NCI-H1436 (cell line): ENCODE measurements around the gene SRGAP3.

Experiments used
- DNase-seq: peaks from one replicate; lab custom pipeline; 2025; lab: John Stamatoyannopoulos, UW

Gene SRGAP3

DNA sequence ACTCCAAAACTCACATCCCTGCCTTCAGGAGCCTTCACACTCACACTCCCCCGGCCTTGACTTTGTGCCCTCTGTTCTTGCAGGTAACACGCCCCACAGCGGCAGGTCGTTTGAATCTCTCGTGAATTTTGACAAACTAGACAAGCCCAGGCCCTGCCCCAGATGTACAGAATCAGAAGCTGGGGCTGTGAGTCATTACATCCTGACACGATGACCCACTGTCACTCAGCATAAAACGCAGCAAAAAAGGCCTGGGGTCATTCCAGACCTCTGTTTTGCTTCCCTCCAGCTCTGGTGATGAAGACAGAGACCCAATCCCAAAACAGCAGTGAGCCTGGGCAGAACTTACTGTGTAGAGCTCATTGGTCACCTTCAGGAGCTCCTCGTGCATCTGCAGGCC is 169.8 kb downstream of the SRGAP3 start:
- DNase-seq = no peak

DNA sequence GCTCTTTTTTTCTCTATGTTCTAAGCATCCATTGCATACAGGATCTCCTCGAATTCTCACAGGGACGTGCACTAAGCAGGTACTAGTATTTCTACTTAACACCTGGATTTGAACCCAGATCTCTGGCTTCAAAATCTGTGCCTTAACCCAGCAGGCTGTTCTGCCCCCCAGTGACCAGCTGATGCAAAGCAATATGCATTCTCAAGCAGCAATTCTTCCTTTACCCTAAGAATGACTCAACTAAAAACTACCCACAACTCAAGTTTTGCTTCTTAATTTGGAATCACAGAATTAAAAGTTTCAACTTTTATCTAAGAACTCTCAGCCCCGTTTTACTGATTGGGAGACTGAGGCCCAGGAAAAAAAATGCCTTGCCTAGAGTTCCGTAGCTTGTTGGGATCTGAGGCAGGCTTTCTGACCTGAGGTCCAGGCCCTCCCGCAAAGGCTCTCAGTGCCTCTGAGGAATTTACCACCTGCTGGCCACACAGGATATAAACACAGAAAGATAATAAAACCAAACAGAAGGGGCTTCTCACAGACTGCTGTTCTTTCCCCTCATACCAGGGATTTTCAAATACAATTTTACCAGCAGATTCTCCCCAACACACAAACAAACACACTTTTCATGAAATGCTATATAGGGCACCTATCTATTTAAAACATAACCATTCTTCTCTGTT is 170.7 kb downstream of the SRGAP3 start:
- no peak for DNase-seq

DNA sequence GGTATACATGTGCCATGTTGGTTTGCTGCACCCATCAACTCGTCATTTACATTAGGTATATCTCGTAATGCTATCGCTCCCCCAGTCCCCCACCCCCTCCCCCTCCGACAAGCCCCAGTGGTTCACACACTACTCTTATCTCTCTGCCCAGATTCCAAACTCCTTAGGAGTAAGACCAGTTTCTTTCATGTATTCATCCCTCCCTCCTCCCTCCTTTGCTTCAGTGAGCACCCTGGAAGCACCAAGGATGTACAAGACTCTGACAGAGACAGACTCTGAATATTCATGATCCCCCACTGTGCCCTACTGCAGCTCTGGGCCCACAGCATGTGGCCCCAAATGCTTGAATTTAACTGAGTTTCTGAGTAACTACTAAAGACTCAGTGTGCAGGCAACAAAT is 172.4 kb downstream of the SRGAP3 start:
- no peak for DNase-seq

DNA sequence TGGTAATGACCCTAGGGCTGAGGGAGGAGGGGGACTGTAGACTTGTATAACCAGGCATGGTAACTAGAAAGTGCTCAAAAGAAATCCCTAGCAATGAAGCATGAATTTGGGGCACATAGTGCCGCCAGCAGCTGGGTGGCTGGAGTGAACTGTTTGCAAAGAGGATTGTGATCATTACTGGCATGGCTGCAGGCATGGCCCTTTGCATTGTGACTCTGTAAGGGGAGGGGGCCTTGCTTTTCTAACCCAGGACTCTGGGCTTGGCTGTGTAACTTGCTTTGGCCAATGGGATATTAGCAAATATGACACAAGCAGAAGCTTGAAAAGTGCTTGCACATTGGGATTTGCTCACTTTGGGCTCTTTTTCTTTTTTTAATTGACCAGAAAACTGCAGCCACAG is 173.7 kb downstream of the SRGAP3 start:
- no peak for DNase-seq

DNA sequence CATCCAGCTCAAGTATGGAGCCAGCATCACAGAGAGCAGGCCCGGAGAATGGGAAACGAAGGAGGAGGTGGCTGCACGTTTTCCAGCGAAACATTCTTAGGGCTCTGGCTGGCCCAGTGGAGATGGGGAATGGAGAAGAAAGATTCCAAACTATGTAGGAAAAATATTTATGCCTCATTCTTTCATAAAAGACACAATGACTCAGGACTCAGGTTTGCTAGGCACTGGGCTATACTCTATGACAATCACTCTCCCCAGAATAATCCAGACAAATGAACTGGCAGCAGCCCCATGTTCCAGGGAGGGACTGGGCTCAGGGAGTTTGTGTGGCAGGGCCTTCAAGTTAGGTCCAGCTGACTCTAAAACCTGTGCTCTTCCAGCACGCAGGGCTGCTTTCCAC is 175.4 kb downstream of the SRGAP3 start:
- DNase-seq = no peak

DNA sequence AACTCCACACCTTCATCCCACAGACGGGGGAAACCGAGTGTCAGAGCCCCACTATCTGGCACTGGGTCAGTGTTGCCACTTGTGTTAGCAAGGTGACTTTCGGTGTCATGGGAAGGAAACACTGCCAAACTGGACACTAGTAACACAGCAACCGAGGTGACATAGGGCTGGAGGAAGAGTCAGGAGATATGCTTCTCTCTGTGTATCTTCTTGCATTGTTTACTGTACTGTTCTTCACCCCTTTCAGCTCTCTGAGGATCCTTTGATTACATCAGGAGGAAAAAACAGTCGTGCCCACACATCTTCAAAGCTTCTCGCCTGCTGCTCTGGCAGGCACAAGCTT is 176.8 kb downstream of the SRGAP3 start:
- no peak for DNase-seq

DNA sequence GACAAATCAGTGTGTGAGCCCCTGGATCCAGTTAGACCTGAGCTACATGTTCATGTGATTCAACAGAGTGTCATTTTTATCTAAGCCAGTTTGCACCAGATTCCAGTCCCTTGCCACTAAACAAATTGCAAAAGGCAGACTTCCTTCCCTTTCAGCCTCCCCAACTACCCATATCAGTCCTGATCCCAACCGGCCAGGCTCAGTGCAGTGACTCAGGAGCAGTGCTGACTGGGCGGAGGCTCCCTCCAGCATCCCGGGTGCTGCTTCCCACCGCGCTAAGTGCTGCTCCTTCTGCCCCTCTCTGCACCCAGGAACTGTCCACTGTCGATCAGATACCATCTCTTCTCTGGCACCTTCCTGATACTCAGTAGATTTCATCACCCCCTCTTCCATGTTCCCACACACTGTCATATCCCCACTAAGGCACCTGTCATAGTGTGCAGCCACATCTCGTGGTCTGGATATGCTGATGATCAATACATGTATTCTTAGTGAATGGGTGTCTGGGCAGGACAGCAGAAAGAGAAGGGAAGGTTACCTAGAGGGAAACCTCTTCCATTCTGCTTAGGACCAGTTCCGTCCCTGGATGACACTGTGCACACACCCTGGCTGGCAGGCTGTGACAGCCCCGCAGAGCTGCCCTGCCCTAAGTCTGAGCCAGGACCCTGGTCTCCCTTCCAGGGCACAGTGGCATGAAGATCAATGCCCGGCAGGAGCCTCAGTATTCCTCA is 177.3 kb downstream of the SRGAP3 start:
- no peak for DNase-seq

DNA sequence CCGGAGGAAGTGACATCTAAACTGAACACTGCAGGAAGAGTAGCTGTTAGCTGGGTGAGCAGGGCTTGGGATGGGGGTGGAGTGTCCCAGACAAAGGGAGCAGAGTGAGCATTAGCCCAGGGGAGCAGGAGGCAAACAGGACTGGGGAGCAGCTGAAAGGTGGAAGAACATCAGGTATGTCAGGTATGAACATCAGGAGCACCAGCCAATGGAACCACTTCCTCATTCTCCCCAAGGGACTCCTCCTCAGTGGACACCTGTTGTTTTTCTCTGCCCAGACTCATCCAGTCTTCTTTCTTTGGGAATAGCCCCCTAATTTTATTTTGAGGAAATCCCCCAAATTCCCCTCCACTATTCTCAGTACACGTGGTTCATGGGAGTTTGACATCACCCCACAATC is 178.5 kb downstream of the SRGAP3 start:
- DNase-seq = no peak

DNA sequence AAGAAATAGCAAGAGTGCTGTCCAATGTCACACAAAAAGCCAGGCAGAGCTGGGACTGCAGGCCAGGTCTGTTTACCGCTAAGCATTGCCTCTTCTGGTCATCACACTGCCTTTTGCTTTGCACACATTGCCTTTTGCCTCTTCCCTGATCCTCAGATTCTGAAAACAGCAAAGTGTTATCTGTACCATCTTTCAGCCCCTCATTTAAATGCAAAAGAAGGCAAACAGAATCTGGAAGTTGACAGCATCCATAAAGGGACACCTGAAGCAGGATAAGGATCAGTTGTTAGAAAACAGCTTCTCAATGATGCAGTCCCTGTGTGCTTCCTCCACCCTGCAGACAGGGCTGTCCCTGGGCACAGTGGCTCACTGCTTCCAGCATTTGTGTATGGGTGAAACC is 179.5 kb downstream of the SRGAP3 start:
- DNase-seq = no peak

DNA sequence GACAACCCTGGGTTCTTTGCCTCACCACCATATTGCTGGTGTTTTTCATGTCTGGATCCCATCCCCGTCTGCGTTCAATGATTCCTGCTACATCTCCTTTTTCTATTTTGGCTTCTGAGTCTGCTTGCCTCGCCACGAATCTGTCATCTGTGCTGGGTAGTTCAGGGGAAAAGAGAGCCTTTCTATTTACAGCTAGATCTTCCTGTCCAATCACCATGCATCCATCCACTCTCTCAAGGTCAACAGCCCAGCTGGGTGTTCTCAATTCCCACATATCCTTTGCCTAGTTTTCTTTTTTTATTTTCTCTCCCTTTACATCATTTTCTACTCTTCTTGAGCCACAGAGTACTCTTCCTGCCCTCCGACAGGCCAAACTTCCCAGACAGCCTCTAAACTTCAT is 181.4 kb downstream of the SRGAP3 start:
- no peak for DNase-seq

DNA sequence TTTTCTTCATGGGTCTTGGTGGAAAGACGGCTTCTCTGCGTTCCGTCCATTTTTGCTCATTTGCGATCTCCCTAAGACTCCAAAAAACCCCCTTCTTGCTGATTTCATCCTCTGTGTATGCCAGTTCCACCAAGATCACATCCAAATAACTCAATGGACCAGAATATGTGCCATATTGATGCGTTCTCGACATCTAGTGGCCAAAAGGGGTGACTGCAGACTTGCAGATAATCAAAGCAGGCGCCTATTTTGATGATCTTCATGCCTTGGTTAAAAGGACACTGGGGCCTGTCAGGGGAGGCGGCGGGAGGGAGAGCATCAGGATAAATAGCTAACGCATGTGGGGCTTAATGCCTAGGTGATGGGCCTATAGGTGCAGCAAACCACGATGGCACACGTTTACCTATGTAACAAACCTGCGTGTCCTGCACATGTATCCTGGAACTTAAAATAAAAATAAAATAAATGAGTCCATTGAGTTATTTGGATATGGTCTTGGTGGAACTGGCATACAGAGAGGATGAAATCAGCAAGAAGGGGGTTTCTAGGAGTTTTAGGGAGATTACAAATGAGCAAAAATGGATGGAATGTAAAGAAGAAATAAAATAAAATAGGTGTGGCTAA is 182.0 kb downstream of the SRGAP3 start:
- DNase-seq = no peak

DNA sequence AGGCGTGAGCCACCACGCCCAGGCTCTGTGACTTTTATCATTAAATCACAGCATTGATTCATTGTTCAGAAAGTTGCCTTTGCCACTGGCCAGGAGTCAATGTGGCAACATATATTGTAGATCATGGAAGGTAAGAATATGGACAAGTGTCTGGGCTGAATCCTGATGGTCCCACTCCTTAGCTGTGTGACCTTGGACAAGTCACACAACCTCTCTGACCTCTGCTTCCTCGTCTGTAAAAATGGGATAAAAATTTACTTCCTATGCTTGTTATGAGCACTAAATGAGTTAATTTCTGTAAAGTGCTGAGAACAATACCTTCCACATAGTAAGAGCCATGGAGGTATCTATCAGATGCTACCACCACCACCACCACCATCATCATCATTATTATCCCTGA is 182.7 kb downstream of the SRGAP3 start:
- no peak for DNase-seq

DNA sequence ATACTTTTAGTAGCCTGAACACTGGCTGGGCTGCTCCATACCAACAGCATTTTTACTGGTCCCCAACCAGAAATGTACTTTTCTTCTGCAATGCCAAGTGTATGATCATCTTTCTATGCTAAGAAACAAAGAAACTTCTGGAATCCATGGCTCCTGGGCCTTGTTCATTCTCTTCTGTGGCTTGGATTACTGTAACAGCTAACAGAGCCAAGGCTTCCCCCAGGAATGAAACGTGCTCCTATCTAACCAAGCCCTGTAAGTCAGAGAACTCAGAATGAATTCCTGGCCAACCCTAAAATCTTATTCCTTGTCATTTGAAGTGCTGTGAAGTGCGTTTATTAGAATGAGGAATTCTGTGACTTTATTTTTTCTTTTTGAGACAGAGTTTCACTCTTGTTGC is 183.3 kb downstream of the SRGAP3 start:
- DNase-seq = no peak

DNA sequence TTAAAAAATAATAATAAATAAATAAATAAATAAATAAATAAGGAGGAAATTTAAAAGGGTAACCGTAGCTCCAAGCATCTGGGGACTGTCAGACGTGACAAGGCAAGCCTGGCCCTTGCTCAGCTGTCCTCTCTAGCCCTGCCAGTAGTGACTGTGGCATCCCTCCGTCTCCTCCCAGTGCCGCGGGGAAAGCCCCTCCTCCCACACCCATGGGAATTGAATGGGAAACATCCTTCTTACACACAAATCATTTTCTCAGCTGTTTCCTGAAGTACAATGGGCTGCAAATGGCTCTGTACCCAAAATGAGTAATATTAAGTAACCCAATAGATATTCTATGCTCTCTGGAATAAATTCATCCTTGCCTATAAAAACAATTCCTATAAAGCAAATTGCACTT is 184.6 kb downstream of the SRGAP3 start:
- DNase-seq = no peak

DNA sequence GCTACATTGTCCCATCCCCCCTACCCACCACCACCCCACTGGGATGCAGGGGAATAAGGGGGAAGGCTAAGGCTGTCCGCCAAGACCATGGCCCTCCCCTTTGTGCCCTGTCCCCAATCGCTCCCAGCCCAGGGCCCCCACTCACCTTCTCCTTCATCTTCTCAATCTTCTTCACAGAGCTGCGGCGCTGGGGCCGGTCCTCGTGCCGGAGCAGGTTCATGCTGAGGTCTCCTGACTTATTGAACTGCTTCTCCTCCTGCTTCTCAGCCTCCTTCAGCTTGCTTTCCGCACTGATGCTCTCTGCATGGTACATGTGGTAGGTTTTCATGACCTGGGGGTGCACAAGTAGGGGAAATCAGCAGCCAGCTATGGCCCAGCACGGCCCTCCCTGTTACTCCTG is 185.2 kb downstream of the SRGAP3 start:
- no peak for DNase-seq

DNA sequence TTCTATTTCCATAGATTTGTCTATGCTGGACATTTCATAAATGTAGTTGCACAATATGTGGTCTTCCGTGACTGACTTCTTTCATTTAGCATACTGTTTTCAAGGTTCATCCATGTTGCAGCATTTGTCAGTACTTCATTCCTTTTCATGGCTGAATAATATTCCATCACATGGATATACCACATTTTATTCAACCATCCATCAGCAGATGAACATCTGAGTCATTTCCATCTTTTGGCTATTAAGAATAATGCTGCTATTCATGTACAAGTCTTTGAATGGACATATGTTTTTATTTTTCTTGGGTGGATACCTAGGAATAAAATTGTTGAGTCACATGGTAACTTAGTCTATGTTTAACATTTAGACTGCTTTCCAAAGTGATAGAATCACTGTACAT is 186.9 kb downstream of the SRGAP3 start:
- no peak for DNase-seq

DNA sequence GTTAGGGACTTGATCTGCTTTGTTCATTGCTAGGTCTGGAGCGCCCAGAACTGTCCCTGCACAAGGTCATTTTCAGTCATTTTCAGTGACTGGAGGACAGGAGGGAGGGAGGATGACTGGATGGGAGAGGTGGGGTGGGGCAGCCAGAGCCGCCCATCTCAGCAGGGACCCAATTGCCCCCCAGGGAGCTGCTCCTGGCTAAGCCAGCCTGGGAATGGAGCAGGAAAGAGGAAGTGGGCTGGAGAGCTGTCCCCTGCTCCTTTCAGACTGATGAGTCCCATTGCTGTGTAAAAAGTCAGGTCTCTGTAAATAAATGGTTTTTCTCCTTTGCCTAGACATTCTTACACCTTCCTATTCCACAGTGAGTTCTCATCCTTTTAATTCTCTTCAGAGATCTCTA is 187.8 kb downstream of the SRGAP3 start:
- DNase-seq = no peak

DNA sequence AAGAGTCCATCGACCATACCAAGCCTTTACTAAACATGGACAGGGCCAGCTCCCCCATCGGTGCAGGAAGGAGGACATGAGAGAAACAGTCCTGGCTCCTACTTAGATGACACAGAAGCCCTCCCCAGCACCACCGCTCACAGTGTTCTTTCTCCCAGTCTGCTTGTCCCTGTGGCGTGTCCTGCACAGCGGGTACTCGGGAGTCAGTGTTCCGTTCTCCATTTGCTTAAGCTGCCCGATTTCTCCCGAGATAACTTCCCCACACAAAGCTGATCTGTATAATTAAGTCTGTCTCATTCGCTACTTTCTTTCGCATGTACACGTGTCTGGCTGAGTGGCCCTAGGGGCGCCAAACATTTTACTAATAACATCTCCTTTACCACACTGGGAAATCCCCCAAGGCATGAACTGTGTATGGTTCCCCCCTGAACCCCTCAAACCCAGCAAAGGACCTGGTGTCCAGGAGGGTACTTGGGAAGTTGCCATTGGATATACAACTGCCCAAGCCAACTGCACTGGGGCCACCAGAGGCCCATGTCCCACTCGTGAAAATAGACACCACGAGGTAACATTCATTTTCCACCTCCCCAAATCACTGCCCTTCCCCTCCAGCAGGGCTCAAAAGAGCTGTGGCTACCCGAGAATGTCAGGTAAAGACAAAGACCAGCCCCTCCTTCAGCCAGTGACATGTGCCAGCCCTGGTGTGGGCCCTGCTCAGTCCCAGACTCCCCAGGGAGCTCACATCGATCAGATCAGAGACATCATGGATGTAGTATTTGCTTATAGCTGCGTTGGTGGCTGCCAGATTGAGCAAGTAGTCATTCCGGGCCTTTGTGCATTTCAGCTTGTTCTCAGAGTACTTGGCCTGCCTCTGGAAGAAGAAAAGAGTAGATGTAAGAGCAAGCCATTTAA is 189.7 kb downstream of the SRGAP3 start:
- no peak for DNase-seq

DNA sequence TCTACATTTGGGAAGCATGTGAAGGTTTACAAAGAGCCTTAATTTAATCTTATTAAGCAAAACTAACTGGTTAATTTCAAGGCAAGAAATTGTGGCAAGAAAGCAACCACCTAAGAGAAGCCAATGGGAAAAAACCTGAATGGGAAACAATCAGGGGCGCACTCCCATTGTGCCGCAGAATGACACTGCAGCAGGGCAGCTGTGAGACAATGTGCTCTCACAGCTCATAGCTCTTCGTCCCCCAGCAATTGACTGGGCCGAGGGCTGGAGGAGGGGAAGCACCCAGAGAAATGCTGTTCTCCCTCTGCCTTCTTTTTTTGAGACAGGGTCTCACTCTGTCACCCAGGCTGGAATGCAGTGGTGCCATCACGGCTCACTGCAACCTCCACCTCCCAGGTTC is 192.9 kb downstream of the SRGAP3 start:
- DNase-seq = no peak

DNA sequence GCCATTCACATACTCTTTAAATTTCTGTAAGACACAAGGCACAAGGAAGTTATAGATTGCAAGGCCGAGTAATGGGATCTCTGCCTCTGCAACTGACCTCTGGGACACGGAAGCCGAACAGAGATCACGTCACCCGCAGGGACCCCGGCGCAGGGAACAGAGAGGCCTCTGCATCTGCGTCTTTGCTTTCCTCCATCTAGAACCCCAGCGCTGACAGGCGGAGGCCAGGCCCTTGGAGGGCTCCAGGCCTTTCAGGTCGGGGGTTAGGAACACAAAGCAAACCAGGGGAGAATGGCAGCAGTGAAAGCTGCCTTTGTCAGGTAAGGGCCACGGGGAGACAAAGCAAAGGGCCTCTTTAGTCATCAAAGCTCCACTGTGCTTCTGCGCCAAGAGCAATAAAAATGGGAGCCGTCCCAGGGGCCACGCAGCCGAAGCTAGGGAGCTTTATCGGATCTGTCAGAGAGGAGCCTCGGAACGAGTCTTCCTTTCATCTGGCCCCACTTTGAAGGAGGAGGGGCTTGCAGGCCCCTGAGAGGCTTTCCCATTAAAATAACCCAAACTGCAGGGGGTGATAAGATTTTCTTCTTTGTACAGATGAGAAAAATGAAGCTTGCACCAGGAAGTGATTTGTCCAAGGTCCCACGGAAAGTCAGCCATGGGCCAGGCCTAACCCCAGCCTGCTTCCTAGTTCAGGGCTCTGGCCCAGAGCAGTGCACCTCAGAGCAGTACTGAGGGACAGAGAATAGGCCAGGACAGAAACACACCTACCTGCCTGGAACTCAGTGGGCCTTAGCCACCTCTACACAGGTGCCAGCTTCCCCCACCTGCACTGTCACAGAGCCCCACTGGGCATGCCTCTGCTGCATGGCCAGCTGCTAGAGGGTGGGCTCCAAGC is 201.7 kb downstream of the SRGAP3 start:
- no peak for DNase-seq

DNA sequence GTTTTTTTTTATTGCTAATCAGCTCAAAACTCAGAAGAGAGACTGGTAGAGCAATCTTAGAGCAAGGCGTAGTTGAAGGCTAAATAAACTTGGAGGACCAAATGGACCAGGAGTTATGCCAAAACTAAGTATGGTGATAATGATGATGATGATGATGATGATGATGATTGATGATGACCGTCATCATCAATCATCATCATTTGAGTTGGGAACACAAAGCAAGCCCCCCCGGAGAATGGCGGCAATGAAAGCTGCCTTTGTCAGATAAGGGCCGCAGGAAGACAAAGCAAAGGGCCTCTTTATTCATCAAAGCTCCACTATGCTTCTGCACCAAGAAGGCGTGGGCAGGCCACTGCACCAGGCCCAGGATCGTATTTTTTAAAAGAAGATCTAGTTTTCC is 204.1 kb downstream of the SRGAP3 start:
- DNase-seq = no peak

DNA sequence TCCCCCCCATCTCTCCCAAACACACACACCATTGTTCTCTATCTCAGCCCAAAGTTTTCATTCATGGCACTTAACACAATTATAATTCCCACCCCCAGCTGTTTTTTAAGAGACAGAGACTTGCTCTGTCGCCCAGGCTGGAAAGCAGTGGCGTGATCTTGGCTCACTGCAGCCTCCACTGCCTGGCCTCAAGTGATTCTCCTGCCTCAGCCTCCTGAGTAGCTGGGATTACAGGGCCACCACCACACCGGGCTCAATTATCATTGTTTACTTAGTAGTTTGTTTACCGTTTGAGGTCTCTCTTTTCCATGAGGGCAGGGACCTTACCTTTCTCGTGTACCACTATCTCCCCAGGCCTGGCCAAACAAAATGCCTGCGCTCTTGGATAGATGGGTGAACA is 206.4 kb downstream of the SRGAP3 start:
- DNase-seq = no peak
